Activated T-helper 1 cell treated with anti-CD3 and anti-CD28 coated beads, Interleukin-12 subunit alpha, Interleukin-12 subunit beta, Interleukin-2, Interleukin-4 antibody, amounts not matched to agents 30 ng/mL and 10 ng/mL and 1 ng/mL, durations not matched to agents 14 hours and 24 hours and 36 hours (primary cell): ENCODE measurements around the gene SLBP. TPM values are rescaled to one million over a fixed set of nuclear protein-coding genes. Genes with fewer than 3 reads are reported as not detected.
A peak's percentile ranks its signal among the peaks of the same experiment; 100 is the strongest.

Experiments used
- DNase-seq: peaks from one replicate; pipeline ENCODE4 v3.0.0; 2021; ENCODE audit warnings: low spot score
- H3K27ac Mint-ChIP-seq: one replicate; pipeline ENCODE4 v1.8.0; 2021; ENCODE audit warnings: mild to moderate bottlenecking, mixed read lengths
- H3K27me3 Mint-ChIP-seq: one replicate; pipeline ENCODE4 v1.8.0; 2022; ENCODE audit warnings: mild to moderate bottlenecking, moderate library complexity, mixed read lengths; ENCODE audit not compliant: insufficient read depth
- H3K36me3 Mint-ChIP-seq: one replicate; pipeline ENCODE4 v1.8.0; 2021; ENCODE audit warnings: low read depth, mixed read lengths
- H3K4me1 Mint-ChIP-seq: one replicate; pipeline ENCODE4 v1.8.0; 2021; ENCODE audit warnings: low read depth, mixed read lengths
- H3K4me3 Mint-ChIP-seq: one replicate; pipeline ENCODE4 v1.8.0; 2021; ENCODE audit warnings: mild to moderate bottlenecking, moderate library complexity, mixed read lengths
- H3K9me3 Mint-ChIP-seq: one replicate; pipeline ENCODE4 v1.8.0; 2021; ENCODE audit warnings: mixed read lengths
- intact Hi-C: fragments of 100-400 bp; cut with micrococcal nuclease; formaldehyde crosslinking; loops from one replicate; pipeline ENCODE4 v1.15.1; 2024
- total RNA-seq: library from RNA; stranded (reverse); gene quantifications from 2 replicates; pipeline ENCODE4 v1.2.3, GENCODE V29; 2022

SLBP gene
- total RNA-seq, 1 donor from 2014 or later, result 136 TPM

- H3K4me3 Mint-ChIP-seq, result no peak overlapping the region
- intact Hi-C loops, result no loop called here
- H3K27ac Mint-ChIP-seq, result no peak overlapping the region
- H3K9me3 Mint-ChIP-seq, result no peaks in the 10 kb centered on the region
- H3K36me3 Mint-ChIP-seq, result no peaks in the 10 kb centered on the region
- H3K4me1 Mint-ChIP-seq, result no peaks in the 10 kb centered on the region
- no peak for DNase-seq
- H3K27me3 Mint-ChIP-seq, result no peaks in the 10 kb centered on the region
Observed at GRCh38 chr4:1753697-1754311, 41.7 kb upstream of the SLBP start.

- no peak for DNase-seq
- H3K27ac Mint-ChIP-seq, result peak overlapping the region; percentile 68
- no peaks in the 10 kb centered on the region for H3K27me3 Mint-ChIP-seq
- no peaks in the 10 kb centered on the region for H3K4me1 Mint-ChIP-seq
- no peak overlapping the region for H3K4me3 Mint-ChIP-seq
- intact Hi-C loops, result no loop called here
- H3K9me3 Mint-ChIP-seq, result no peaks in the 10 kb centered on the region
- no peaks in the 10 kb centered on the region for H3K36me3 Mint-ChIP-seq
Observed at GRCh38 chr4:1753294-1753696, 41.2 kb upstream of the SLBP start.

DNA sequence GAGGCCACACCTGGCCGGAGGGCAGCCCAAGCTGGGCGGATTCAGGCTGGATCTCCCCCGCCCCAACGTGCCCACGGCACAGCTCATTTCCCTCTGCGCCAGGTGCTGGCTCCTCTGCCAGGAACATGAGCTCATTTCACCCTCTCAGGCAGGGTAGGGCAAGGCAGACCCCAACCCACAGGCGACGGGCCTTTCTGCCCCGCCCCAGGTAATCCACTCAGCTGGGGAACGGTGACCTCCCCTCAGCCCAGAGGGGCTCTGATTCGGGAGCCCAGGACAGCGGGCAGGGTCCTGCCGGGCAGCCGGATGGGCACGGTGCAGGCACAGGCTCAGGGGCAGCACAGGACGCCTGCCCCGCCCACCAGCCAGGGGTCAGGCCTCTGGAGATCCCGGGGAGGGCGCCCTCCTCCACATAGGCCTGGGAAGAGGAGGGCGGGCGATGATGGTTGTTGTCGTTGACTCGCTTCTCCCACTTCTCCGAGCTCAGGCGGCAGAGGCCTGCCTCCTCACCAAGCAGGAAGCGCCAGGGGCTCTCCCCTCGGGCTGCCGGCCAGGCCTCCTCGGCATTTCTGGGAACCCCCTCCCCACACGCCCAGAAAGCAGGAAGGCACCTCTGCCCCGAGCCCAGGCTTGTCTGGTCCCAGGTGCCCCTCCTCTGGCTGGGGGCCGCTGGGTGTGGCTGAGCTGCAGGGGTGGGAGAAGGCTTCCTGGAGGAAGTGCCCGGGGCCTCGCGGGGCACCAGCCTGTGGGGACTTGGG, 40.3 kb upstream of the SLBP start:
- Mint-ChIP-seq H3K4me1 (no peaks in the 10 kb centered on the region), H3K9me3 (no peaks in the 10 kb centered on the region), H3K27me3 (no peaks in the 10 kb centered on the region), H3K36me3 (no peaks in the 10 kb centered on the region), H3K4me3 (no peak overlapping the region), H3K27ac (peak overlapping the region; percentile 63)
- peak; percentile 46 for DNase-seq
- intact Hi-C loops, result no loop called here

- H3K27ac Mint-ChIP-seq, result no peak overlapping the region
- H3K36me3 Mint-ChIP-seq, result no peaks in the 10 kb centered on the region
- no peak for DNase-seq
- H3K4me1 Mint-ChIP-seq, result no peaks in the 10 kb centered on the region
- no peak overlapping the region for H3K4me3 Mint-ChIP-seq
- no peaks in the 10 kb centered on the region for H3K9me3 Mint-ChIP-seq
- H3K27me3 Mint-ChIP-seq, result no peaks in the 10 kb centered on the region
- intact Hi-C loops, result no loop called here
Observed at GRCh38 chr4:1751919-1752283, 39.8 kb upstream of the SLBP start.

GRCh38 chr4:1751155-1751918, 39.2 kb upstream of the SLBP start:
- Mint-ChIP-seq H3K9me3 (no peaks in the 10 kb centered on the region), H3K4me3 (no peak overlapping the region), H3K27ac (no peak overlapping the region), H3K4me1 (no peaks in the 10 kb centered on the region), H3K36me3 (no peaks in the 10 kb centered on the region), H3K27me3 (no peaks in the 10 kb centered on the region)
- no peak for DNase-seq
- intact Hi-C loops, result no loop called here

GRCh38 chr4:1750381-1751154, 38.4 kb upstream of the SLBP start:
- Mint-ChIP-seq H3K36me3 (no peaks in the 10 kb centered on the region), H3K27ac (no peak overlapping the region), H3K27me3 (no peaks in the 10 kb centered on the region), H3K4me1 (no peaks in the 10 kb centered on the region), H3K9me3 (no peaks in the 10 kb centered on the region), H3K4me3 (no peak overlapping the region)
- intact Hi-C loops, result no loop called here
- DNase-seq, result no peak

- Mint-ChIP-seq H3K36me3 (peaks cover 2% of the 10 kb centered on the region), H3K4me1 (no peaks in the 10 kb centered on the region), H3K27me3 (no peaks in the 10 kb centered on the region), H3K9me3 (no peaks in the 10 kb centered on the region), H3K4me3 (no peak overlapping the region), H3K27ac (no peak overlapping the region)
- intact Hi-C loops, result loop anchor here (2.0 kb wide), 1 partner anchor 149 kb away; no protein-coding TSS in a partner anchor
- no peak for DNase-seq
Observed at GRCh38 chr4:1749826-1750225, 37.7 kb upstream of the SLBP start.

GRCh38 chr4:1749370-1749769, 37.3 kb upstream of the SLBP start:
- H3K9me3 Mint-ChIP-seq, result no peaks in the 10 kb centered on the region
- peaks cover 4% of the 10 kb centered on the region for H3K36me3 Mint-ChIP-seq
- intact Hi-C loops, result loop anchor here (2.0 kb wide), 1 partner anchor 149 kb away; no protein-coding TSS in a partner anchor
- no peak overlapping the region for H3K4me3 Mint-ChIP-seq
- DNase-seq, result no peak
- H3K4me1 Mint-ChIP-seq, result no peaks in the 10 kb centered on the region
- H3K27ac Mint-ChIP-seq, result no peak overlapping the region
- H3K27me3 Mint-ChIP-seq, result no peaks in the 10 kb centered on the region

GRCh38 chr4:1748465-1748995, 36.4 kb upstream of the SLBP start:
- intact Hi-C loops, result loop anchor here (1.0 to 2.0 kb wide), 3 partner anchors 62 to 162 kb away; no protein-coding TSS in a partner anchor
- H3K27me3 Mint-ChIP-seq, result no peaks in the 10 kb centered on the region
- peak; percentile 71 for DNase-seq
- no peaks in the 10 kb centered on the region for H3K9me3 Mint-ChIP-seq
- no peaks in the 10 kb centered on the region for H3K4me1 Mint-ChIP-seq
- no peak overlapping the region for H3K27ac Mint-ChIP-seq
- peaks cover 10% of the 10 kb centered on the region for H3K36me3 Mint-ChIP-seq
- no peak overlapping the region for H3K4me3 Mint-ChIP-seq

GRCh38 chr4:1747603-1747967, 35.5 kb upstream of the SLBP start:
- intact Hi-C loops, result no loop called here
- H3K9me3 Mint-ChIP-seq, result no peaks in the 10 kb centered on the region

GRCh38 chr4:1746919-1747602, 34.9 kb upstream of the SLBP start:
- intact Hi-C loops, result no loop called here
- peaks cover 17% of the 10 kb centered on the region for H3K36me3 Mint-ChIP-seq
- no peaks in the 10 kb centered on the region for H3K9me3 Mint-ChIP-seq
- no peaks in the 10 kb centered on the region for H3K27me3 Mint-ChIP-seq
- H3K4me3 Mint-ChIP-seq, result no peak overlapping the region
- no peak overlapping the region for H3K27ac Mint-ChIP-seq
- no peak for DNase-seq
- H3K4me1 Mint-ChIP-seq, result no peaks in the 10 kb centered on the region

More at GRCh38 chr4:1747603-1747967, 35.5 kb upstream of the SLBP start:
- no peak overlapping the region for H3K27ac Mint-ChIP-seq
- DNase-seq, result no peak
- H3K36me3 Mint-ChIP-seq, result peaks cover 13% of the 10 kb centered on the region
- no peak overlapping the region for H3K4me3 Mint-ChIP-seq
- no peaks in the 10 kb centered on the region for H3K4me1 Mint-ChIP-seq
- no peaks in the 10 kb centered on the region for H3K27me3 Mint-ChIP-seq

DNA sequence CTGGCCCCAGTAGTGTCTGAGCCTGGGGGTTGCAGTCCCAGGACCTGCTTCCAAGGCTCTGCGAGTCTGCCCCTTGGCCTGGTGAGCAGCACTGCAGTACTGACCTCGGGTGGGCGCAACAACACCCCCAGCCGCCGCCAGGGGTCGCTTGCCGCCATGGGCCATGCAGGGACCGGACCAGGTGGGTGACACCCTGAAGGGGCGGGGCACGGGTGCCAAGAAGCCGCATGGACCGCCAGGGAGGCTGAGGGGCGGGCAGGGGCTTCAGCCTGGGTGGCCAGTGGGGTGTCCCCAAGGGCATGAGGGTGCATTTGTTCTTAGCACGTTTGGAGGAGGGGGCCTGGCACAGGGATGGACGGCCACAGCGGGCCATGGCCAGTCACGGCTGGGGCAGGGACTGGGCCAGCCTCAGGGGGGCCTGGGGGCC, 34.2 kb upstream of the SLBP start:
- H3K4me3 Mint-ChIP-seq, result no peak overlapping the region
- H3K36me3 Mint-ChIP-seq, result peaks cover 24% of the 10 kb centered on the region
- H3K27ac Mint-ChIP-seq, result no peak overlapping the region
- no peaks in the 10 kb centered on the region for H3K9me3 Mint-ChIP-seq
- intact Hi-C loops, result no loop called here
- no peaks in the 10 kb centered on the region for H3K27me3 Mint-ChIP-seq
- no peaks in the 10 kb centered on the region for H3K4me1 Mint-ChIP-seq
- DNase-seq, result peak; percentile 65
